NOMO-1 treated with DMSO at 0.1 percent for 48 hours (cell line): ENCODE results near the gene MMAA.
"Not testable (repeated sequence)": the region's sequence is repeated elsewhere in the genome, so short reads cannot be mapped to it uniquely, and the experiment has no call there.

ENCODE experiments used
- DNase-seq: peaks from one replicate; lab custom pipeline; 2025; ENCODE audit not compliant: unreplicated experiment; lab: John Stamatoyannopoulos, UW

The MMAA gene

GRCh38 chr4:145618932-145619638 is at the start of gene MMAA:
MMAA (plus strand) TSS chr4:145619385; CDS start chr4:145639140, 19,755 bp downstream.
- peak; percentile 87 for DNase-seq

GRCh38 chr4:145574546-145574945 is 44.6 kb upstream of the MMAA start:
- DNase-seq: not testable (repeated sequence)

GRCh38 chr4:145580906-145581305 is 38.3 kb upstream of the MMAA start:
- no peak for DNase-seq

- no peak for DNase-seq
These were observed 35.8 kb upstream of the MMAA start for GRCh38 chr4:145583191-145584055.

- no peak for DNase-seq
These were observed 32.0 kb upstream of the MMAA start for GRCh38 chr4:145587088-145587754.

GRCh38 chr4:145589381-145589780 is 29.8 kb upstream of the MMAA start:
- not testable (repeated sequence) for DNase-seq

GRCh38 chr4:145589916-145590702 is 29.1 kb upstream of the MMAA start:
- no peak for DNase-seq

- no peak for DNase-seq
These were observed 16.9 kb upstream of the MMAA start for GRCh38 chr4:145602129-145602760.

GRCh38 chr4:145605941-145606340 is 13.2 kb upstream of the MMAA start:
- no peak for DNase-seq

DNA sequence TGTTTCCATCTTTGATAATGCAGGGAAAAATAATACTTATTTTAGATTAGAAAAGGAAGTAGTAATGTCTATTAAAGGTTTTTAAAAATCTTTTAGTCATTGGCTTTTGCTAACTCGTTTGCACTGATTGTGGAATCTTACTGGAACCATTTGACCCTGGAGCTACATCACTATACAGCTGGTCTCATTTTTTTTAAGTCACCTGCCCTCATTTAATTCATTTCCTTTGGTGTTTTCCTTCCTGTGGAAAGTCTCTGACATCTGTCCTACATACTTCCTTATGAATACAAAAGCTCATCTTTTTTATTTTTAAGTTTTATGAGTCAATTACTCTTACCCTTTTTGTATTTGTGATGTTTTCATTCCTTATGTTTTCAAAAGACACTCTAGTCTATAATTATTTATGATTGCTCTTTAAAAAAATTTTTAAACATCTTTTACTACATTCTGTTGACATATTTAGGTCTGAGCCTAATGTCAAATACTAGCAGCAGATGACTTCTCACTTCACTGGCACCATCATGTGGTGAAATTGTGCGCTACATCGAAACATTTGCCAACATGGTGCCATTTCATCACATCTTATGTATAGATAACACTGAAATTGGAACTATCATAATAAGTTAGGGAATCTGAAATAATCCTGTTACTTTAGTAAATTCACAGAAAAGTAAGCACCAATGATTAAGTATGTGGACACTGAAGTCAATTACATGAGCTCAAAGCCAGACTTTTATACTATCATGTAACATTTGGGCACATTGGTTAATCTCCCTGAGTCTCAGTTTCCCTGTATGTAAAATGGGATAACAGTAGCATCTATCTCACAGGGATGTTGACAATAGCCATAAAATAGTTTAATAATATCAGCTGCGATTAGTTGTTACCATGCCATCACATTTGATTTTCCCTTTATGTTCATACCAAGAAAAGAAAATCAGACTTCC is 9.4 kb upstream of the MMAA start:
- DNase-seq: peak; percentile 61

GRCh38 chr4:145613566-145614232 is 5.5 kb upstream of the MMAA start:
- peak; percentile 67 for DNase-seq

DNA sequence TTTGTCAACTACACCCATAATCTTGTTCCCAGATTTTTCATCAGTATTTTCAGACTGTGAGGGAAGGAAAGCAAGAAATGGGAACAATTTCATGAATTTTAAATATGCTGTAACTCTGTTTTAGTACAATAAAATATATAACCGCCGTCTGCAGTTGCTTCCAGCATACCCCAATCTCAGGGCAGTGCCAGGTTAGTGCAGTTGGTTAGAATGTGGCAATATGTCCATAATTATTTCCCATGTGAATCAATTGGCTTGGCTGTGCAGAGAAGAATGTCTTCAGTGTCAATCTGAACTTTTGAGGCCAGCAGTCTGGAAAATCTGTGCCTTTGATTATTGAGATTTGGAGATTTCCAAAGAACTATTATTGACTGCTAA is 5.0 kb upstream of the MMAA start:
- no peak for DNase-seq

DNA sequence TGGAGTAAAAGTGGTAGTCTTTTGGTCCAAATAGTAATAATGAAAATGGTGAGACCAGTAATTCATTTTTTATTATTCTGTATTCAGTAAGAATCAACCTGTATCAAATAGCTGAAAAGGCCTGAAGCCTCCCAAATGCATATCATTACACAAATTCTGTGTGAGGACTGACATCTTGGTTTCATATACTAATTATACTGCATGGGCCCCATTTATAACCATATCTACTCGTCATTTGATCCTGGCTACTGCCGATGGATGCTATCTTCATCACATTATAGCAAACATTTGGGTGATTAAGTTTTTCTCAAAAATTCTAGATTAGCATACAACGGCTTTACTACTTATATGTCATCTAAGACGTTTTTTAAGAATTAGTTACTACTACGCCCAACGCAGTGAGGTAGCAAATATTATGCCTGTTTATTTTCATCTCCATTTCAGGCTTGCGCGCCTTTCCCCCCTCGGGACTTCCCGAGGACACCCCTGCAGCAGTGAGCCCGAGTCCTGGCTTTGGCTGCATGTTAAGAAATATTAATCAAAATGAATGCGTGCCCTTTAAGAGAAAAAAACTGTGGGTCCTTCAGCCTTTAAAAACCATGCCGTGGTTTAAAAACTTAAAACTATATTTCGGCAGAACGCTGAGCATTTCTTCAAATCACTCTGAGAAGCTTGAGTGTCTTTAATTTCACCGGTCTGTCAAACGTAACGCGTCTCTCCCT is 814 bp upstream of the MMAA start:
- peak; percentile 27 for DNase-seq

DNA sequence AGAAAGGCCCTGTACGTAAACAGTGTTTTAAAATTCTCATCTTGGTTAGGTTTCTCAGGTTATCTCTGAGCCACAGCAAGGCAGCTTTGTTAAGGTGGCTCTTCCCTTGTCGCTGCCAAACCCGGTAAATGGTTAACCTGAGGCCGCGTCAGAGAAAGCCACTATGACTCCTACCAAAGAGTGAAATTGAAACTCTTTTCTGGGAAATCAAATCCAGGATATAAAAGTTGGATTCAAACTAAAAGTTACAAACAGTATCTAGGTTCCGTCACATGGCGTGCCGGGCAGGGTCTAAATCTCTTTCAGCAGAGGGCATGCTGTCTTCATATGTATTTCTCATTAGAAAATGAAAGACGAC is 433 bp downstream of the MMAA start:
- peak; percentile 44 for DNase-seq

DNA sequence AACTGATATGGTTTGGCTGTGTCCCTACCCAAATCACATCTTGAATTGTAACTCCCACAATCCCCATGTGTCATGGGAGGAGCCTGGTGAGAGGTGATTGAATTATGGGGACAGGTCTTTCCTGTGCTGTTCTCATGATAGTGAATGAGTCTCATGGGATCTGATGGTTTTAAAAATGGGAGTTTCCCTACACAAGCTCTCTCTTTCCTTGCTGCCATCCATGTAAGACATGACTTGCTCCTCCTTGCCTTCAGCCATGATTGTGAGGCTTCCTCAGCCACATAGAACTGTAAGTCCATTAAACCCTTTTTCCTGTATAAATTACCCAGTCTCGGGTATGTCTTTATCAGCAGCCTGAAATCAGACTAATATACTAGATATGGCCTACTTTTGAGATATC is 2.9 kb downstream of the MMAA start:
- not testable (repeated sequence) for DNase-seq

GRCh38 chr4:145623831-145624230 is 4.6 kb downstream of the MMAA start:
- no peak for DNase-seq

GRCh38 chr4:145625677-145626622 is 6.8 kb downstream of the MMAA start:
- no peak for DNase-seq
